NCI-H128 (cell line): ENCODE results near the gene GMDS.

Source experiments
- DNase-seq: peaks from one replicate; lab custom pipeline; 2025; ENCODE audit not compliant: unreplicated experiment; lab: John Stamatoyannopoulos, UW

Gene GMDS

GRCh38 chr6:2245103-2245876 lies at the start of gene GMDS:
GMDS (minus strand) TSS chr6:2245605.
- peak; percentile 66 for DNase-seq

DNA sequence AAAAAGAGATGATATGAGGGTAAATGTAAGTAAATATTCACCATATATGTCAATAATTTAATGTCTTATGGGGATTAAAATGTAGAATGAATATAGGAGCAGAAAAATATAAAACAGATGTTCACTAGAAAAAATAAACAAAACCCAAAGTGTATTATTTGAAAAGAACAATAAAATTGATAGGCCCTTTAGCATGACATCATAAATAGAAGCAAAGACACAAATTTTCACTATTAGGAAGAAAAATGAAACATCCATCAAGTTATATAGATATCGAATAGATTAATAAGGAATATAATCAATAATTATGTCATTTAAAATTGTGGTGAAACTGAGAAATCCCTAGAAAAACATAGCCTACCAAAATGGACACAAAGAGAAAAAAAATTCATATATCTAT lies 40.1 kb upstream of the GMDS start:
- DNase-seq = no peak

DNA sequence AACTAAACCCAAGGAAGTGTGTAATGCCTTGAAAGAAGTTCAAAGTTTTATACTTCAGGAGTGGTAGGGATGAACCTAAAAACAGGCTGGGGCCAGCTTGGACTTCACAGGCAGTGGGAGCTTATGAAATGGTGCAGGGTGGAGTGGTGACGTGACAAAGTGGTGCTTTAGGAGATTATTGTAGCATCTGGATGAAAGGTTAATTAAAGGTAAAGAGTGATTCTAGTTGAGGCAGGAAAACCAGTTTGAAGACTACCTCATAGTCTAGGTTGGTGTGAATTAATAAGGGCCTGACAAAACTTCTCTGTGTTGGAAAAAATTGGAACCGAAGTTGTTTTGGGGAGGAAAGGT lies 30.5 kb upstream of the GMDS start:
- DNase-seq = no peak

DNA sequence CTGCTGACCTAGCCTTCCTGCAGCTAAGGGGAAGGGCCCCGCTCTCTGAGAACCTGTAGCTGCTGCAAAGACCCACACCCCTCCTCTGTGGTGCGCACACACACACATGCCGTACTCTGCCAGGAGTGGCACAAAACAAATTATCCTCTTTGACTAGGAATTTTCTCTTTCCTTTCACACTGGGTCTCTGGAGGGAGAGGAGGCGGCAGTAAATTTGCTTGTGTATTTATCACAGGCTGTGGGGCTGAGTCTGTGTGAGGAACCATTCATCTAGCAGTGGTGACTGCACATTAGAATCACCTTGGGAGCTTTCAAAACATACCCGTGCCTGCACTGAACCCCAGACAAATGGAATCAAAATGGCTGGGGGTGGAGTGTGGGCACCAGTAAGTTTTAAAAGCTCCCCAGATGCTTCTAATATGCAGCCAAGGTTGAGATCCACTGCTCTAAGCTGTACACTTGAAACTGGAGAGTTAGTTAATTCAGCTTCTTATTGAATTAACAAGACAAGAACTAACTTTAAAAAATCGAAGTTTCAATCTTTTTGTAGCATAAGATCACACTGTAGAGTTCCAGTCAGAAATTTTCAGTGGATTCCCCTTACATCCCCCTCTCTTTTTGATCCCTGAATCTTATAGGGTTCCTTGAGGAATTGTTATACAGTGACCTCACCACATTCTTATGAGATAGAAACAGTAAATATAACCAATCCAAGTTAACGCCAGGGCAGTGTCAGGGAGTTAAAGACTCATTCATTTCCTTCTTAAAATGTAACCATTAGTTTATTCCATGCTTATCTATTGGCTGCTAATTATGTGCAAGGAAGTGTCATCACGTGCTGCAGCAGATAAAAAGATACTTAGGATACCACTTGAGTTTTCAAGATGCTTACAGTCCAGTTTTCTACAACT lies 29.8 kb upstream of the GMDS start:
- DNase-seq = no peak

GRCh38 chr6:2272696-2273095 lies 27.3 kb upstream of the GMDS start:
- DNase-seq = no peak

DNA sequence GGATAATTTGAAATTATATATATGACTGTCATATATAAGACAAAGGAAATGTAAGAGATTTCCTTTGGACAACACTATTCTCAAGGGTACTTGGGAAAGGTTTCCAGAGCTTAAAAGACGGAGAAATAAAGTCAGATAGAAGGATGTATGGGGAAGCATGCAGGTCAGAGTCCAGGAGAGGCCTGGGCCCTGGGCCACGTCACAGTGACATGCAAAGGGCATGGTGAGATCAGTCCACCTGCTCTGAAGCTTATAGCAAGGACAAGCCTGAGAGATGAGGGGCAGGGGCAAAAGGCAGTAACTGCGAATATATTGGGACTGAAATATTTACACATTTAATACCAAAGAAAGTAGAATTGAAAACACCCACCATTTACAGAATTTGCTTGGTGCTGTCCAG lies 24.6 kb upstream of the GMDS start:
- no peak for DNase-seq

- DNase-seq = no peak
Observed at GRCh38 chr6:2266841-2267240, 21.4 kb upstream of the GMDS start.

DNA sequence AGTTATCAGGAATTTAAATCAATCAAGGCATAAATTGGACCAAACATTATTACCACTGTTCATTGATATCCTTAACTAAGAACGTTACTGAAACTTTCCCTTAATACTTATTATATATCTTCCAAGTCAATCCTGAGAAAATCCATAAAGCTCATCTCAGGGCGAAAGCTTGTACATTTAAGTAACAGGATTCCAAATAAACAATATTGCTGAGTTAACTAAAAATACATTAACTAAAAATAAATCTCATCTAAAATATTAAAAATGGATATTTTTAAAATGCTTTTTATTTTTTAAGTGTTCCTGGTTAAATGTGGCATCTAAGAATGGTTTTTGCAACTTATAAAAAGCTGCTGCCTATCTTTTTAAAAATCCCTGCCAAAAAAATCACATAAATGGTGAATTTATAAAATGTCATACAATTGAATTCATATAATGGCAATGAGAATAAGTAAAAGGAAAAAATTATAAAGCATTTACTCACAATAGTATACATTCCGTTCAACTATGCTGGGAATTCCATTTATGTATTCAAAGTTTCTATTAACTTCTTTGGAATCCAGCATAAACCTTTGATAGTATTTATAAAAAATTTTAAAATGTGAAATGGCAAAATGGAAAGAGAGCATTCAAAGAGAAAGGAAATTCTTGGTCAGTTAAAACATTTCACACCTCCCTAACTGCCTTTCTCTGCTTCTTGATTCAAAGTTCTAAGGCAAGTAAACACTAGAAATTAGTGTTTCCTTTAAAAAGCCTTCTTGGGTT lies 20.8 kb upstream of the GMDS start:
- no peak for DNase-seq

- no peak for DNase-seq
Observed at GRCh38 chr6:2264932-2265331, 19.5 kb upstream of the GMDS start.

DNA sequence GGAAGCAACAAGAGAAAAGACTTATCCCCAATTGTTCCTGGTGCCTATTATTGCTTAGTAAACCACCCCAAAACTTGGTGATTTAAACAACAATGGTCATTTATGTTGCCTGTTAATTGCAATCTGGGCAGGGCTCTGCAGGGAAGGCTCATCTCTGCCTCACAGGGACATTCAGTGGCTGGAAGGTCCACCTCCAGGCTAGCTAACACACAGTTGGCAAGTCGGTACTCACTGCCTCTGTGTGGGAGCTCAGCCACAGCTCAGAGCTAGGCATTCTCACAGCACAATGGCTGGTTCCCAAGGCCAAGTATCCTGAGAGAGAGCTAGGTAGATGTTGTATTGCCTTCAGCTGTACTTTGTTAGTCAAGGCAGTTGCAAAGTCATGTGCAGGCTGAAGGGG lies 18.5 kb upstream of the GMDS start:
- DNase-seq = no peak

GRCh38 chr6:2259574-2259973 lies 14.2 kb upstream of the GMDS start:
- DNase-seq = no peak

- no peak for DNase-seq
Observed at GRCh38 chr6:2259002-2259494, 13.6 kb upstream of the GMDS start.

- no peak for DNase-seq
Observed at GRCh38 chr6:2258112-2258511, 12.7 kb upstream of the GMDS start.

GRCh38 chr6:2257363-2257762 lies 12.0 kb upstream of the GMDS start:
- no peak for DNase-seq

DNA sequence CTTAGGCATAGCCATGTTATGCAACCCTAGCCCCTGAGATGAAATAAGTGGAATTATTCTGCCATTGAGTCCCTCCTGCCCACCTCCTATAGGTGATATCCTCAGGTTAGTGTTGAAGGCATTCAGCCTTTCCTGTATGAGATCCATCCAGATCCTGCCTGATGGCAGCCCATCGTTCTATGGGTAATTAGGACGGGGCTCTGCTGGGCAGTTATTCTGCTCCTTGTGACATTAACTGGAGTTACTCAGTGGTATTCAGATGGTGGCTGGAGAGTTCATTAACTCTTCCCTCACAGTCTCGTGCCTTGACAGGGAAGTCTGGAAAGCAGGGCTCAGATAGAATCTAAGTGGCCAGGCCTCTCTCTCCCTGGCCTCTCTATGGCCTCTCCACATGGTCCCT lies 9.3 kb upstream of the GMDS start:
- DNase-seq = no peak

DNA sequence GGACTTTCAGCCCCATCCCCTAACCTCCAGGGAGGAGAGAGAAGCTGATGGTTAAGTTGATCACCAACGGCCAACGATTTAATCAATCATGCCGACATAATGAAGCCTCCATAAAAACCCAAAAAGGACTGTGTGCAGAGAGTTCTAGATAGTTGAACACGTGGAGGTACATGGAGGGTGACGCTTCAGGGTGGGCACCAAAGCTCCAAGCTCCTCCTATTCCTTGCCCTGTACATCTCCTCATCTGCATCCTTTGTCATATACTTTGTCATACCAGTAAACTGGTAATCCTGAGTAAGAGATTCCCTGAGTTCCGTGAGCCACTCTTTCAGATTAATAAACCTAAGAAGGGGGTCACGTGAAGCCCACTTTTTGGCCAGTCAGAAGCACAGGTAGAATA lies 3.7 kb upstream of the GMDS start:
- DNase-seq = no peak

DNA sequence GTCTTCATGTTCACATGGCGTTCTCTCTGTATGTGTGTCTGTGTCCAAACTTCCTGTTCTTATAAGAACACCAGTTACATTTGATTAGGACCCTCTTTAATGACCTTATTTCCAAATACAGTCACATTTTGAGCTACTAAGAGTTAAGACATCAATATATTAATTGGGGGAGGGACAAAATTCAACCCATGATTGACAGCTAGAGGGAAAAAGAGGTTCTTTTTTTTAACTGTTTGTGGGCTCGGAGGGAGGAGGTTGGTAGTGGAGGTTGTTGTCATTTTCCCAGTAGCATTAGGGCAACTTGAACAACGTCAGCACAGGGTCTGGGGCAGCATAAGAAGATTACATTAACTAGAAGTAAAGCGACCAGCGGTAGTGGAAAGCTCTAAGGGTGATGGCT lies 2.3 kb upstream of the GMDS start:
- DNase-seq = no peak

- DNase-seq = peak; percentile 78
Observed at GRCh38 chr6:2245877-2246863, 765 bp upstream of the GMDS start.

- DNase-seq = no peak
Observed at GRCh38 chr6:2244261-2245102, 923 bp downstream of the GMDS start.
